Iris pigment epithelial cell (primary cell): Measurements from ENCODE around the gene MLH3.
"Not testable (repeated sequence)": the region's sequence is repeated elsewhere in the genome, so short reads cannot be mapped to it uniquely, and the experiment has no call there.

Source experiments
- DNase-seq: peaks from one replicate; pipeline ENCODE4 v3.0.0-alpha.2; 2011; ENCODE audit warnings: low read depth

The MLH3 gene

DNA sequence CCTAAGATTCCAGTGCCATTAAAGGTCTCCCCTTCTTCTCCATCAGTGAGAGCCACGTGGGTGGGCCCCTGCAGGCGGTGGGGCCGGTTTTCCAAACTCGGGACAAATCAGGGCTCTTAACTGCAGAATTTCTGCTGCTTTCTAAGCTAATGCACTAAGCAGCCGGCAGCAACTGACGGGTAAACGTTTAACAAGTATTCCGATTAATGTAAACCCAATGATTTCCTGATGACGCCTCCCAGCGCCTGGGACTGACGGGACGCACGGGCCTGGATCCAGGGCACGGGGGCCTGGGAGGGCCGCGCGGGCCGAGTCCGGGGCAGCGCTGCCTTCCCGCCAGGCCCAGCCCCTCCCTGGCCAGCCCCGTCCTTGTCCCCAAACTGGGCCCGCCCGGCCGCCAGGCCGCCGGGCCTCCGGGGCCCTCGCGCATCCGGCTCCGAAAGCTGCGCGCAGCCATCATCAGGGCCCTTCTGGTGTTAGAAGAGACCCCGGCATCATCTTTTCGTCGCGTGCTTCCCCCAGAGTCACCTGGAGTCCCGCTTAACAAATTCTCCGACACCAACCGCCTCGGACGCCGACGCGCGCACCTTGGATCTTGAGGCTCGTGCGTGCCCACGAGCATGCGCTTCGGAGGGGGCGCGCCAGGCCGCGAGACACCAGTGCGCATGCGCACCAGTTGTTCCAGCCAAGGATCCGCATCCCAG lies at the start of gene MLH3:
Gene MLH3 (minus strand): TSS at position 616 of the 704 bp plus-strand sequence. CDS start 1,812 bp downstream, outside the sequence.
- peak; percentile 68 for DNase-seq

DNA sequence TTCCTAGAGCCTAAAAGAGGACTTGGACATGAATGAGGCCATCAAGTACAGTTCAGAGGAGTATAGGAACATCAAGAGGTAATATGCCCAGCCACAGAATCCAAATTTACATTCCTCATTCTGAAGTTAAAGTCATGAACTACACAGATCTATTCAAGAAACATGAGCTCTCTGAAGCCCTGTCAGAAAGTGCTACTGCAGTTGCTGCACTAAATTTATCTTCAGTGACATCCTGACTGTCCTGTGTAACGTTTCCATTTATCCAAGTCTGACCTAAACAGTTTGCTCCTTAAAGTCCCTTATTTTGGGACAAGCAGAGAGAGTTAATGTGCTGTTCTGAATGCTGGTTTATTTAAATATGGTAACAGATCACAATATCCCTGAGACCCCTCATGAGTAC lies 47.4 kb upstream of the MLH3 start:
- DNase-seq: no peak

- no peak for DNase-seq
Measured at GRCh38 chr14:75098212-75098611, 46.9 kb upstream of the MLH3 start.

GRCh38 chr14:75096959-75097358 lies 45.7 kb upstream of the MLH3 start:
- DNase-seq: no peak

DNA sequence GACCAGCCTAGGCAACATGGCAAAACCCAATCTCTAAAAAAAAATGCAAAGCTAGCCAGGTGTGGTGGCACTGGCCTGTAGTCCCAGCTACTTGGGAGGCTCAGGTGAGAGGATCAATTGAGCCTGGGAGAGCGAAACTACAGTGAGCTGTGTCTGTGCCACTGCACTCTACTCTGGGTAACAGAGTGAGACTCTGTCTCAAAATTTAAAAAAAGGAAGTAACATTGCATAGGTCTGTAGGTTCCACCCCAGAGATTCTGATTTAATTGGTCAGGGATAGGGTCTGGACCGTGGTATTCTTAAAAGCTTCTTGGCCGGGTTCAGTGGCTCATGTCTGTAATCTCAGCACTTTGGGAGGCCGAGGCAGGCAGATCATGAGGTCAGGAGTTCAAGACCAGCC lies 44.4 kb upstream of the MLH3 start:
- DNase-seq: no peak

DNA sequence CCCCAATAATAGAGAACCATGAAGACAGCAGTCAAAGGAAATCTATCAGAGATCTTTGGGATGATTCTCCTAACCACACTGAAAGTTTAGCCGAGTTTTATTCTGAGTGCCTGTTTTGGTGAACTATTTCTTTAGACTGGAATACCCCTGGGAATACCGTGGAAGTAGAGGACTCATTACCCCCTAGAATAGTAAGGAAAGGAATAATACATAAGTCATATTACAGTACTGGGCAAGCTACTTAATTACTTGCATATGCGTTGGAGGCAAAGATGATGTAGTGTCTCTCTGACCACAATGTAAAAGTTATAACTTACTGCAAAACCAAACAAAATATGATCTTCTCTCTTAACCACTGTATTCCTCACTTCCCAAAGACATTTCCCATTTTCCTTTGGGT lies 43.6 kb upstream of the MLH3 start:
- DNase-seq: no peak

- no peak for DNase-seq
Measured at GRCh38 chr14:75092698-75093097, 41.4 kb upstream of the MLH3 start.

DNA sequence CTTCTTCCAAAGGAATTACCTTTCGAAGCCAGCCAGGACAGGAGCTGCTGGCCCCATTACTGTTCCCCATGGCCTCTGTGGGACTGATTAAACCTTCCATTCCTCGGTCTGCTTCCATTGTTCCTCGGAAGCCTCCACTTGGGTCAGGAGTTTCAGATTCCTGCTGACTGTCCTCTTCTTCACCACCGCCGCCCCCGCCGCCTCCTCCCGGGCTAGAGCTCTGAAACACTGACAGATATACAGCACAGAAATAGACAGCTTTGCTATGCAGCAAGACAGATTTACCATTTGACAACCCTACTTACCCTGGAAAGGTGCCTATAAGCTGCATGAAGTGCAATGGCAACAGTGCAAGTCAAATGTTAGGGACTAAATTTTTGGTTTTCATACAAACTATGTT lies 40.0 kb upstream of the MLH3 start:
- DNase-seq: no peak

- peak; percentile 25 for DNase-seq
Measured at GRCh38 chr14:75090353-75090752, 39.1 kb upstream of the MLH3 start.

GRCh38 chr14:75088566-75089373 lies 37.5 kb upstream of the MLH3 start:
- peak; percentile 46 for DNase-seq

- no peak for DNase-seq
Measured at GRCh38 chr14:75088153-75088552, 36.9 kb upstream of the MLH3 start.

DNA sequence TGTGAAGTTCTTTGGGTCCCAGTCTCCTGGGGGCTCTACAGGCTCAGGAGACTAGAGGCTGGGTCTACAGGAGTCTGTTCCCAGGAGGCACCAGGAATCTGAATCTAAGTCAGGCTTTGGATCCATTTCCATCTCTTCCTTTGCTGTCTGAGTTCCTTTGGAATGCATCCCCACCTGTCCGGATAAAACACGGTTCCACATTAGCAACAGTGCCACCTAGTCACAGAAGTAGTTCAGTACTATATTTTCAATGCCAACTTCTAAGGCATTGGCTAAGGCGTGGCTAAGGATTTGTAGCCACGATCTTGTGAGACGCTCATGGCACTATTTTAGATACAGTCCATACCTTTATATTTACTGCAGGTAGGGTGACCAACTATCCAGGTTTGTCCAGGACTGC lies 33.2 kb upstream of the MLH3 start:
- no peak for DNase-seq

GRCh38 chr14:75083271-75083670 lies 32.0 kb upstream of the MLH3 start:
- no peak for DNase-seq

GRCh38 chr14:75081660-75082229 lies 30.5 kb upstream of the MLH3 start:
- DNase-seq: no peak

- no peak for DNase-seq
Measured at GRCh38 chr14:75079521-75079920, 28.3 kb upstream of the MLH3 start.

DNA sequence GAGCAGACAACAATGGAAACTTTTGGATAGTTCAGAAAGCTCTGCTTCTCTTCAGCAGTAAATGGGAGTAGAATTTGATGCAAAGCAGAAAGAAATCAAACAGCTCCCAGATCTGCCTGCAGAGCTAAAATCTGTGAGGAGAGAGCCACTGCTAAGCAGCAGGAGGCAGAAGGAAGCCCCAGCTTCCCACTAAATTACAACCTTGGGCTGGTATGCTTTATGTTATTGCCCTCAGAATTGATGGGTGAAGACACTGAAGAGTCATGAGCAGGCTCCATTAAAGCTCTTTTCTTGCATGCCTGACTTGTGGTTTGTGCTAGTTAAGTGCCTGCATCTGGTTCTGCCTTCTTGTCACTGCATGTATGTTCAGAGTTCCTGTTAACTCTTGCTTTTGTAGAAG lies 26.5 kb upstream of the MLH3 start:
- DNase-seq: no peak

GRCh38 chr14:75070383-75070782 lies 19.1 kb upstream of the MLH3 start:
- DNase-seq: peak; percentile 19

DNA sequence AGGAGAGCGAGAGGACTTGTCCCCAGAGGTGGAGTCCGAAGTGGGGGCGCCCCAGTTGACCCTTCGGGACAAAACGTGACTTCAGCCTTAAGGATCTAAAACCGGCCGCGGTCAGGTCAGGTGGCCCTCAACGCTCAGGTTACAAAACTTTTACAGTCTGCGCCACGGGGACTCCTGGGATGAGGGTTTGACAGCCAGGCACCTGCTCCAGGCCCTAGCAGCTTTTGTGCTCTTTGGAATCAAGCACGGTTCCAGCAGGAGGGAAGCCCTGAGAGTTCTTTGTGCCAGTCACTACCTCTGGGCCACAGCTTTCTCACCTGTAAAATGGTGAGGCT lies 18.5 kb upstream of the MLH3 start:
- DNase-seq: no peak

DNA sequence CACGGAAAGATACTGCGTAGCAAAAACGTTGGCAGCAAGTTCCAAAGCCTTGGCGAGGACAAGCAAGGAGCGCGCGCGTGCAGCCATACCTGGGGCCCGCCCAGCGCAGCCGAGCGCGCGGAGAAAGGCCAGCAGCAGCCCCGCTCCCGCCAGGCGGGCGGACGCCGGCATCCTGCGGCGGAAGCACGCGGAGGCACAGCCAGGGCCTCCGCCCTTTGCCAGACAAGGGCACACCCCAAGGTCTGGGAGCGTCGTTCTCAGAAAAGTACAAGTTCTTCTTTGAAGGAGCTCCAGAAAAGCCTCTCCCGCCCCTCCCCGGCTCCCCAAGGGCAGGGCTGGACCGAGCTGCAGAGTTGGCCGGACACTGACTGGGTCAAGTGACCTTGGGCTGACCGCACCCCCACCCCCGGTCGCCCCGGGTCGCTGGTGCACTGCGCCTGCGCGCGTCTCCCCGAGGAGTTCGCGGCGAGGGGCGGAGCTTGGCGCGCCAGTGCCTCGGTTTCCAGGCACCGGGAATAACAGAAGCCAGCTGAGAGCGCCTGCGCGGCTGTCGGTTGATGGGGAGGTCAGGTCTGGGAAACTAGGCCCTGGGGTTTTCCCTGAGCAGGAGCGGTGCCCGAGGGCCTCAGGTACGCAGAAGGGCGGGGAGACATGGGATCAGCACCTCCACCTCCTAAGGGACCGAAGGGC lies 18.0 kb upstream of the MLH3 start, which contains the start of gene ZC2HC1C:
Gene ZC2HC1C (plus strand): TSS at position 521 of the 690 bp plus-strand sequence. CDS start 933 bp downstream, outside the sequence.
- peak; percentile 83 for DNase-seq

DNA sequence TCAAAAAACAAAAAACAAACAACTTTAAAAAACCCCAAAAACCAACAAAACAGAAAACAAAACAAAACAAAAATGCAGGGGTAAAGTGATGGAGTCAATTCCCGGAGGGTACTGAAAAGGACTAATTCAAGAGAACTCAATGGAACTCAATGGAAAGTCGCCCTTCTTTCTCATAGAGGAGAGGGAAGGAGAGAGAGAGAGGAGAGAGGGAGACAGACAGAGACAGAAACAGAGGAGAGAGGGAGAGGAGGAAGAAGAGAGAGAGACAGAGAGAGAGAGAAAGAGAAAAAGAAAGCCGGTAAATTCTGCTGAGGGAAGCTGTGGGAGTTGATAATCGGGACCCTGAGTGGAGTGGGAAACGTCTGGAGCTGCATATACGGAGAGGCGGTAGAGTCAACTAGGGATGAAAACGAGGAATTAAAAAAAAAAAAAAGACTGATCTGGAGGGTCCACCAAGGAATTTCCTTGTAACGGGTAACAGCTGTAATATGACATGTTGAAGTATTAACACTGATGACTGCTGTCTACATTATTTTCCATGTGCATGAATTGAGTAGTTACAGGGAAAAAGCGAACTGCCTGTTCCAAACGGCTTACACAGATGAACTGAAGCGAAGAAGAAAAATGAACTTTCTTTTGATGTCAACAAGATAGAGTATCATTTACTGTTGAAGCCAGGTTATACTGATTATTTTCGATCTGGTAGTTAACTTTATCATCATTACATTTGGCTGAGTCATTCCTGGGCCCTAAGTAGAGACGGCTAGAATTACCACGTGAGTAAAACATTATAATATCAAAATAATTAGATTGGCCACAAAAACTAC lies 17.2 kb upstream of the MLH3 start:
- no peak for DNase-seq

DNA sequence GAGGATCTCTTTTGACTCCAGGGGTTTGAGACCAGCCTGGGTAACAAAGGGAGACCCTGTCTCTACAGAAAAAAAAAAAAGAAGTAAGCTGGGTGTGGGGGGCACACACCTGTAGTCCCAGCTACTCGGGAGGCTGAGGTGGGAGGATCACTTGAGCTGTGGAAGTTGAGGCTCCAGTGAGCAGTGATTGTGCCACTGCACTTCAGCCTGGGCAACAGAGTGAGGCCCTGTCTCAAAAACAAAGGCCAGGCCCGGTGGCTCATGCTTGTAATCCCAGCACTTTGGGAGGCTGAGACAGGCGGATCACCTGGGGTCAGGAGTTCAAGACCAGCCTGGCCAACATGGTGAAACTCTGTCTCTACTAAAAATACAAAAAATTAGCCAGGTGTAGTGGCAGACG lies 16.5 kb upstream of the MLH3 start:
- DNase-seq: not testable (repeated sequence)

GRCh38 chr14:75067212-75067611 lies 15.9 kb upstream of the MLH3 start:
- no peak for DNase-seq
